AG04450 (cell line): Measurements from ENCODE around the gene APOBR. TPM values are rescaled to one million over a fixed set of nuclear protein-coding genes. Genes with fewer than 3 reads are reported as not detected.

Experiments
- CTCF ChIA-PET: fragments of 300-600, 350-600 bp; formaldehyde crosslinking; extraction: SDS; loops from one replicate; lab custom pipeline; 2022; ENCODE audit warnings: antibody characterized with exemption, inconsistent platforms; lab: Charles Lee
- POLR2A ChIA-PET: fragments of 350-600 bp; formaldehyde crosslinking; extraction: SDS; loops from one replicate; lab custom pipeline; 2021; ENCODE audit warnings: antibody characterized with exemption, inconsistent platforms; lab: Yijun Ruan, JAX
- DNase-seq: peaks from one replicate; pipeline ENCODE4 v3.0.0-alpha.2; 2011; ENCODE audit warnings: low read depth, low spot score
- H3K27ac ChIP-seq: one replicate; pipeline ENCODE4 v1.5.1; 2012; ENCODE audit warnings: low read depth, low read length, control low read depth
- H3K27me3 ChIP-seq: one replicate; pipeline ENCODE4 v1.6.0; 2012; ENCODE audit warnings: low read length; ENCODE audit not compliant: control insufficient read depth, insufficient read depth
- H3K4me3 ChIP-seq: 2 replicates; pipeline ENCODE4 v1.5.1; 2011; ENCODE audit warnings: mild to moderate bottlenecking, low read depth, low read length, control low read depth
- H3K9me3 ChIP-seq: 2 replicates; pipeline ENCODE4 v1.5.1; 2012; ENCODE audit warnings: low read length; ENCODE audit not compliant: control insufficient read depth, insufficient read depth
- CTCF ChIP-seq: IDR thresholded peaks from 2 replicates; pipeline ENCODE4 v1.5.1; 2011; ENCODE audit warnings: low read depth, low read length, control low read depth, inconsistent platforms
- polyA plus RNA-seq: library from polyadenylated mRNA; depleted of rRNA; stranded (reverse); fragments of >200 nt; gene quantifications from 2 replicates; pipeline ENCODE4 v1.2.3, GENCODE V29; 2011

APOBR gene
- polyA plus RNA-seq, 1 experiment: not detected

GRCh38 chr16:28511801-28512789 is 17.7 kb downstream of the APOBR start:
- no peak for DNase-seq
- no peak for TF ChIP-seq CTCF
- CTCF ChIA-PET: no interaction called here
- Histone ChIP-seq H3K27me3 (peaks cover 2% of the 10 kb centered on the region), H3K9me3 (no peaks in the 10 kb centered on the region), H3K4me3 (no peak overlapping the region), H3K27ac (no peak overlapping the region)
- POLR2A ChIA-PET: no interaction called here

GRCh38 chr16:28513484-28514181 is 19.2 kb downstream of the APOBR start:
- Histone ChIP-seq H3K9me3 (no peaks in the 10 kb centered on the region), H3K4me3 (no peak overlapping the region), H3K27ac (no peak overlapping the region), H3K27me3 (no peaks in the 10 kb centered on the region)
- no peak for TF ChIP-seq CTCF
- ChIA-PET CTCF (no interaction called here), POLR2A (no interaction called here)
- DNase-seq: no peak

DNA sequence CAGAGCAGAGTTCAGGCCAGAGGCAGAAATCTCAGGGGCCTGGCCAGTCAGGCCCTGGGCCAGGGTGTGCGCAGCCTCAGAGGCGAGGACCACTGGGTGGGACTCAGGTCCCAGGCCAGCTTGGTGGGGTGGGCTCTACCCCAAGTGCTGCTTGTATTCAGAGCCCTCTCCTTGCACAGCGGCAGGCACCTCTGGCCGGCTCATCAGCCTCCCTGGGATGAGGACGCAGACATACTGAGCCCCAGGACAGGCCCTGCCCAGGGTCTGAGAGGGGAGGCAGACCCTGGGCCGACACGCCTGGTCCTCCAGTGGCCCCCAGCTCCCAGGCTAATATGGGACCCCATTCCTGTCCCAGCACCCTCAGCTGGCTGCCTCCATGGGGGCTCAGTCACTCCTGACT is 19.8 kb downstream of the APOBR start:
- ChIA-PET CTCF (no interaction called here), POLR2A (no interaction called here)
- Histone ChIP-seq H3K4me3 (no peak overlapping the region), H3K9me3 (no peaks in the 10 kb centered on the region), H3K27me3 (no peaks in the 10 kb centered on the region), H3K27ac (no peak overlapping the region)
- no peak for TF ChIP-seq CTCF
- no peak for DNase-seq

DNA sequence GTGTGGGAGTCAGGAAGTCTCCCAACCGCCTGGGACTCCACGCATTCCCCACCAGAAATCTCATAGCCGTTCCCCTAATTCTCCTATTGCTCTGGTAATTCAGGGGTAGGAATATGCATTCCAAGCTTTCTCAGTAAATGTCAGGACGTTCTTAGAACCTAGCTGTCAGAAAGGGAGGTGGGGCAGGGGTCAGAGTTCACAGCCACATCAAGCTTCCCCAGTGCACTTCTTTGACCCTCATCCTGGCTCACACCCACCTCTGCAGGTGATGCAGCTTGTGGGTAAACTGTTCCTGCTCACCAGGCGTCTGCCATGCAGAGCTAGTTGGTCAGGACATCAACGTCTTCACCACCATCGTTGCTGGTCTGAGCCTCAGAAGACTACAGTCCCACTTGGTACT is 26.2 kb downstream of the APOBR start:
- Histone ChIP-seq H3K4me3 (no peak overlapping the region), H3K9me3 (no peaks in the 10 kb centered on the region), H3K27me3 (no peaks in the 10 kb centered on the region), H3K27ac (no peak overlapping the region)
- POLR2A ChIA-PET: no interaction called here
- CTCF ChIA-PET: no interaction called here
- no peak for DNase-seq
- no peak for TF ChIP-seq CTCF

DNA sequence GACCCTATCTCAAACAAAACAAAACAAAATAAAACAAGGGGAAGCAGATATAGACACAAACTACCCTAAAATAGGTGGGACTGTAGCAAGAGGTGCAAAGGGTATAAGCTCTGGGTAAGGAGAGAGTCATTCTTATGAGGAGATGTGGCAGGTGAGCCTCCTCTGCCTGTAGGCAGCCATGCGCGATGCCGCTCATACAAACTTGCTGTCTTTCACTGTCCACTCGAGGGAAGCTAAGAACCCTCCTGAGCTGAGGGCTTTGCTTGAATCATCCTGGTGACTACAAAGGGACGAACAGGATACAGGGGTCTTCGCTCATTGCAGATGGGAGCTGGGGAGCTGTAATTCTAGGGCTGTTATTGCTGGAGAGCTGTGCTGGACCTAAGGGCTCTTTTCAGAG is 27.0 kb downstream of the APOBR start:
- Histone ChIP-seq H3K27me3 (no peaks in the 10 kb centered on the region), H3K4me3 (no peak overlapping the region), H3K9me3 (no peaks in the 10 kb centered on the region), H3K27ac (no peak overlapping the region)
- POLR2A ChIA-PET: no interaction called here
- CTCF ChIA-PET: no interaction called here
- TF ChIP-seq CTCF: no peak
- DNase-seq: no peak
